ENCODE results near the gene HINFP.
"Not testable (repeated sequence)": the region's sequence is repeated elsewhere in the genome, so short reads cannot be mapped to it uniquely, and the experiment has no call there.

Gene HINFP

DNA sequence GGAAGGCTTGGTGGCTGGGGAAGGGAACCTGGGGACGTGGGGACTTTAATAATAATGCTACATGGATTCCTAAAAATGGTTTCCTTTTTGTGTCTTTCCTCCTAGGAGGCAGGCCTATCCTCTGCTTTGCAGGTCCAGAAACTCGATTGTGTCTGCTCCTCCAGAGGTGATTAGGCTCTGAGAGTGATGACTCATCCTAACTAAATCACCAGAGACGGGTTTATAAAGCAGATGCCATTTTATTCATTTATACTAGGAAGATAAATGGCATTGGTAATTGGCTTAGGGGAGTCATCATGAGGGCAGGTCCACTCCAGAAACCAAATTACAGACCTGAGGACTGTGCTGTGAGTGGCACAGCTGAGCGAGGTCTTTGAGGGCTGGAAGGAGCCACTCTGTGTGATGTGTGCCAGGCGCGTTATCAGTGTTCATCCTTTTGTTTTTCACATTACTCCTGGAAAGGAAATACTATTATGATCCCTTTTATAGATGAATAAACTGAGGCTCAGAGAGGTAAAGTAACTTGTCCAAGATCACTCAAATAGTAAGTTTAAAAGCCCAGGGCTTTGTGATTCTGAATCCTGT, 54.2 kb downstream of the HINFP start:
- no peak for ATAC-seq
- Mint-ChIP-seq H3K36me3 (peaks cover 31% of the 10 kb centered on the region), H3K4me3 (no peak overlapping the region), H3K4me1 (peaks cover 6% of the 10 kb centered on the region), H3K27ac (no peak overlapping the region), H3K9me3 (no peaks in the 10 kb centered on the region), H3K27me3 (no peaks in the 10 kb centered on the region)

DNA sequence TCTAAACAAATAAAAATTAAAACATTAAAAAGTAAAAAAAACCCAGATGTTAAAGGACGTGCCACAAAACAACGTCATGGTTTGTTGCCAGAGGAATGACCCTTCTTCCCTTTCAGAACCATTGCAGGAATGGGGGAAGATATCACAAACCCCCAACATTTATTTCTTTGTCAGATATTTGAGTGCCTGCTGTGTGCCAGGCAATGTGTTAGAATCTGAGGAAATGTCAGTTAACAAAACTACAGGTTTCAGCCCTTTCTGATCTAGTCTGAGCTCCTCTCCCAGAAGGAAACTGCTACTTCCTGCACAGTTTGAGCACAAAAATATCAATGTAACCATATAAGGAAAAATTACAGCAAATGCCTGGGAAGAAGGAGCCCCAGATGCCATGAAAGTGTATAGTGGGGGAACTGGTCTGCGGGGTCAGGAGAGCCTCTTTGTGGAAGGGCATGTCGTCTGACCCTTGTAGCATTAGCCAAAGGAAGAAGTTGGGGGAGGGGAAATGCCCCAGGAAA, 56.8 kb downstream of the HINFP start:
- ATAC-seq: no peak
- H3K4me3 Mint-ChIP-seq: no peak overlapping the region
- no peak overlapping the region for H3K27ac Mint-ChIP-seq
- peaks cover 44% of the 10 kb centered on the region for H3K36me3 Mint-ChIP-seq
- H3K27me3 Mint-ChIP-seq: no peaks in the 10 kb centered on the region
- H3K9me3 Mint-ChIP-seq: no peaks in the 10 kb centered on the region
- peaks cover 6% of the 10 kb centered on the region for H3K4me1 Mint-ChIP-seq

DNA sequence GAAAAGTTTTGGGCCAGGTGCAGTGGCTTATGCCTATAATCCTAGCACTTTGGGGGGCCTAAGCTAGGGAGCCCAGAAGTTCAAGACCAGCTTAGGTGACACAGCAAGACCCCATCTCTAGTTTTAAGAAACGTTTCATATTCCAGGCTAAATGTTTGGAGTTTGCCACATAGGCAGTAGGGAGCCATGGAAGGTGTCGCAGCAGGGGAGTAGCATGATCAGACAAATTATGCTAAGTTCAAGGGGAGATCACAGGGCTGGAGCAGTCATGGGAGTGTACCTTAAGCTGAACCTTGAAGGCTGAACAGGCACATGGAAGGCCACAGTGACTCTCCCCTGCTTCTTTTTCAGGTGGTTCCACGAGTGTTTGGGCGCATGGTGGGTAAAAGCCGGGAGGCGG, 58.0 kb downstream of the HINFP start:
- Mint-ChIP-seq H3K4me1 (peaks cover 13% of the 10 kb centered on the region), H3K4me3 (no peak overlapping the region), H3K36me3 (peaks cover 47% of the 10 kb centered on the region), H3K27me3 (no peaks in the 10 kb centered on the region), H3K27ac (no peak overlapping the region), H3K9me3 (no peaks in the 10 kb centered on the region)
- no peak for ATAC-seq

GRCh38 chr11:119179983-119180382, 58.6 kb downstream of the HINFP start:
- H3K27me3 Mint-ChIP-seq: no peaks in the 10 kb centered on the region
- H3K4me3 Mint-ChIP-seq: no peak overlapping the region
- H3K4me1 Mint-ChIP-seq: peaks cover 14% of the 10 kb centered on the region
- no peak for ATAC-seq
- H3K27ac Mint-ChIP-seq: no peak overlapping the region
- H3K36me3 Mint-ChIP-seq: peaks cover 42% of the 10 kb centered on the region
- H3K9me3 Mint-ChIP-seq: no peaks in the 10 kb centered on the region

DNA sequence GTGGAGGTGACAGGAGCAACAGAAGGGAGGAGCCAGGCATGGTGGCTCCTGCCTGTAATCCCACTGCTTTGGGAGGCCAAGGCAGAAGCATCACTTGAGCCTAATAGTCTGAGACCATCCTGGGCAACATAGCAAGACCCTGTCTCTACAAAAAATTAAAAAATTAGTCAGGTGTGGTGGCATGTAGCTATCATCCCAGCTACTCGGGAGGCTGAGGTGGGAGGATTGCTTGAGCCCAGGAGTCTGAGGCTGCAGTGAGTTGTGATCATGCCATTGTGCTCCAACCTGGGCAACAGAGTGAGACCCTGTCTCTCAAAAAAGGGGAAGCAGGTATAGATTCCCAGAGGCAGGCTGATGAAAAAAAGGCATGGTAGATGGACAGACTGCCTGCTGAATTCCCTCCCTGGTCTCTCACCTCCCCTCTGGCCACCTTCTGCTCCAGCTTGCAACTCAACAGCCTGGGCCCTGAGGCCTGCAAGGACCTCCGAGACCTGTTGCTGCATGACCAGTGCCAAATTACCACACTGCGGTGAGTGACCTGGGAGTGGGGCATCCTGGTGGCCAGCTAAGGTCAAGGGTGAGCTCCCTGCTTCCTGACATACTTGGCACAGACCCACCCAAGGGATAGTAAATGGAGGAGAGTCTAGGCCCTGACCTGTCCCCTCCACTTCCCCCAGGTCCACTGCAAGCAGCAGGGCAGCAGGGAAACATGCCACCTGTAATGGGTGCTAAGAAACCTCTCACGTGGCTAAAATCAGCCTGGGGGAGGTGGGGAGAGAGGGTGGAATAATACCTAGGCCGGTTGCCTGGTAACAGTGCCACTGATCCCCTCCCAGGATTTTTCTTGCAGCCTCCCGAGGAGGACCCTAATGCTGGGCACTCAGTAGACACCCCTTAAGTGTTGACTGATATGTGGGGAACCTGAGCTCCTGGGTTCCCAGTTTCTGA, 59.6 kb downstream of the HINFP start:
- Mint-ChIP-seq H3K27ac (no peak overlapping the region), H3K4me1 (peaks cover 14% of the 10 kb centered on the region), H3K36me3 (peaks cover 42% of the 10 kb centered on the region), H3K9me3 (no peaks in the 10 kb centered on the region), H3K4me3 (no peak overlapping the region), H3K27me3 (peaks cover 3% of the 10 kb centered on the region)
- ATAC-seq: no peak

GRCh38 chr11:119181677-119182412, 60.5 kb downstream of the HINFP start:
- ATAC-seq: no peak
- H3K4me1 Mint-ChIP-seq: peaks cover 14% of the 10 kb centered on the region
- H3K36me3 Mint-ChIP-seq: peaks cover 42% of the 10 kb centered on the region
- peaks cover 11% of the 10 kb centered on the region for H3K27me3 Mint-ChIP-seq
- no peak overlapping the region for H3K27ac Mint-ChIP-seq
- no peaks in the 10 kb centered on the region for H3K9me3 Mint-ChIP-seq
- H3K4me3 Mint-ChIP-seq: no peak overlapping the region

GRCh38 chr11:119184399-119184798, 63.0 kb downstream of the HINFP start:
- not testable (repeated sequence) for ATAC-seq, H3K9me3 Mint-ChIP-seq, H3K4me3 Mint-ChIP-seq, H3K4me1 Mint-ChIP-seq, H3K27ac Mint-ChIP-seq
- Mint-ChIP-seq H3K27me3 (peaks cover 18% of the 10 kb centered on the region), H3K36me3 (peaks cover 33% of the 10 kb centered on the region)
